HEK293T (cell line): ENCODE data around the gene SH3RF3.

ENCODE experiments used
- CTCF ChIA-PET: fragments of 350-600 bp; formaldehyde crosslinking; extraction: SDS; loops from one replicate; lab custom pipeline; 2021; ENCODE audit warnings: antibody characterized with exemption, inconsistent platforms; lab: Yijun Ruan, JAX
- POLR2A ChIA-PET: fragments of 350-600 bp; formaldehyde crosslinking; extraction: SDS; loops from one replicate; lab custom pipeline; 2020; ENCODE audit warnings: antibody characterized with exemption, inconsistent platforms; lab: Yijun Ruan, JAX
- DNase-seq: peaks from one replicate; pipeline ENCODE4 v3.0.0; 2012; ENCODE audit warnings: mixed read lengths; ENCODE audit errors: extremely low spot score
- ARNT ChIP-seq: fragments of 450-650 bp; IDR thresholded peaks from 2 replicates; pipeline ENCODE4 v1.6.1; 2017; ENCODE audit warnings: mild to moderate bottlenecking
- BHLHE40 ChIP-seq: fragments of 450-650 bp; IDR thresholded peaks from 2 replicates; pipeline ENCODE4 v1.6.1; 2016; ENCODE audit warnings: mild to moderate bottlenecking, moderate library complexity, borderline replicate concordance
- CTBP1 ChIP-seq: fragments of 450-650 bp; IDR thresholded peaks from 2 replicates; pipeline ENCODE4 v1.6.1; 2016; ENCODE audit warnings: borderline replicate concordance
- ELF4 ChIP-seq: fragments of 450-650 bp; IDR thresholded peaks from 2 replicates; pipeline ENCODE4 v1.6.1; 2017; ENCODE audit warnings: antibody characterized with exemption
- FOXA1 ChIP-seq: fragments of 450-650 bp; IDR thresholded peaks from 2 replicates; pipeline ENCODE4 v1.6.1; 2016; ENCODE audit warnings: mild to moderate bottlenecking
- FOXK2 ChIP-seq: fragments of 450-650 bp; IDR thresholded peaks from 2 replicates; pipeline ENCODE4 v1.6.1; 2016; ENCODE audit warnings: mild to moderate bottlenecking
- FOXM1 ChIP-seq: fragments of 450-650 bp; IDR thresholded peaks from 2 replicates; pipeline ENCODE4 v1.6.1; 2017; ENCODE audit warnings: mild to moderate bottlenecking, borderline replicate concordance
- HDGF ChIP-seq: fragments of 450-650 bp; IDR thresholded peaks from 2 replicates; pipeline ENCODE4 v1.6.1; 2017; ENCODE audit warnings: antibody characterized with exemption, borderline replicate concordance
- L3MBTL2 ChIP-seq: fragments of 450-650 bp; conservative IDR thresholded peaks from 2 replicates; pipeline ENCODE4 v1.6.1; 2016; ENCODE audit warnings: mild to moderate bottlenecking
- LEF1 ChIP-seq: fragments of 450-650 bp; IDR thresholded peaks from 2 replicates; pipeline ENCODE4 v1.6.1; 2017; ENCODE audit warnings: mild to moderate bottlenecking, borderline replicate concordance
- NFRKB ChIP-seq: fragments of 450-650 bp; IDR thresholded peaks from 2 replicates; pipeline ENCODE4 v1.6.1; 2016; ENCODE audit warnings: mild to moderate bottlenecking, moderate library complexity
- PKNOX1 ChIP-seq: fragments of 450-650 bp; IDR thresholded peaks from 2 replicates; pipeline ENCODE4 v1.6.1; 2016
- SP1 ChIP-seq: fragments of 450-650 bp; IDR thresholded peaks from 2 replicates; pipeline ENCODE4 v1.6.1; 2017
- SUZ12 ChIP-seq: fragments of 450-650 bp; IDR thresholded peaks from 2 replicates; pipeline ENCODE4 v1.6.1; 2016; ENCODE audit warnings: mild to moderate bottlenecking
- TARDBP ChIP-seq: fragments of 450-650 bp; IDR thresholded peaks from 2 replicates; pipeline ENCODE4 v1.6.1; 2016
- ZNF384 ChIP-seq: fragments of 450-650 bp; IDR thresholded peaks from 2 replicates; pipeline ENCODE4 v1.6.1; 2016

The SH3RF3 gene

DNA sequence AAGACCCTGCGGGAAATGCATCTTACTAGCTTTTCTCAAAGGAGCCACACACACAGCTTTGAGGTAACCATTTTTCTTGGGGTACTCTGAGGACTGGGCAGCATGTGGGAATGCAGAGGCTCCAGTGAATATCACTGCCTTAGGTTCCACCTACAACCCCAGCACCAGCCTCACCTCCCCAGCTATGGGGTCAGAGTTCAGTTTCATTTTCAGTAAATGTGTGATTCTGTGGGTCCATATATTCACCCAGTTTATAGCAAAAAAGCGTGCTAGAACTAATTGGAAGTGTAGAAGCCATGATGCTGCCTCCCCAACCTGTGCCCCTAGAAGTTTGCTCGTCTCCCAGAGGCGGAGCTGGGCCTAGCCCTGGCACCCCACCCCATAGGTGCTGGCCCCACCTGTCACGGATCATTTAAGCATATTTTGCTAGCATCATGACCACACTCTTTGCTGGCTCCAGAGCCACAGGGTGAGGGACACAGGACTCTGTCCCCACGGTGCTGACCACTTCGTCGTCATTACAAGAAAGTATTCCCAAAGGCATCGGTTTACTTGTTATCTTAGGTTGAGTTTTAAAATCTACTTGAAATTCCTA is 57.7 kb downstream of the SH3RF3 start:
- ChIA-PET POLR2A (no interaction called here), CTCF (no interaction called here)
- TF ChIP-seq FOXM1 = no peak
- no peak for TF ChIP-seq FOXK2
- TF ChIP-seq HDGF = no peak
- TF ChIP-seq PKNOX1 = no peak
- TF ChIP-seq ARNT = no peak
- TF ChIP-seq LEF1 = no peak
- no peak for TF ChIP-seq ELF4
- TF ChIP-seq ZNF384 = no peak
- TF ChIP-seq NFRKB = no peak
- no peak for TF ChIP-seq BHLHE40
- TF ChIP-seq TARDBP = no peak
- TF ChIP-seq SUZ12 = no peak
- no peak for TF ChIP-seq L3MBTL2
- TF ChIP-seq FOXA1 = no peak
- no peak for TF ChIP-seq SP1
- TF ChIP-seq CTBP1 = no peak
- DNase-seq = no peak

- TF ChIP-seq HDGF (no peak), CTBP1 (no peak), SP1 (no peak), SUZ12 (no peak), ARNT (no peak), NFRKB (no peak), LEF1 (no peak), FOXA1 (no peak), BHLHE40 (no peak), L3MBTL2 (no peak), PKNOX1 (no peak), ELF4 (no peak), FOXK2 (no peak), FOXM1 (no peak), TARDBP (no peak), ZNF384 (no peak)
- CTCF ChIA-PET = no interaction called here
- POLR2A ChIA-PET = no interaction called here
- DNase-seq = no peak
Observed at GRCh38 chr2:109187711-109188495, 58.9 kb downstream of the SH3RF3 start.

- POLR2A ChIA-PET = no interaction called here
- CTCF ChIA-PET = no interaction called here
- TF ChIP-seq L3MBTL2 (no peak), ZNF384 (no peak), ELF4 (no peak), FOXK2 (no peak), LEF1 (no peak), SUZ12 (no peak), HDGF (no peak), ARNT (no peak), SP1 (no peak), TARDBP (no peak), NFRKB (no peak), CTBP1 (no peak), BHLHE40 (no peak), FOXM1 (no peak), PKNOX1 (no peak), FOXA1 (no peak)
- DNase-seq = no peak
Observed at GRCh38 chr2:109188496-109188890, 59.5 kb downstream of the SH3RF3 start.

DNA sequence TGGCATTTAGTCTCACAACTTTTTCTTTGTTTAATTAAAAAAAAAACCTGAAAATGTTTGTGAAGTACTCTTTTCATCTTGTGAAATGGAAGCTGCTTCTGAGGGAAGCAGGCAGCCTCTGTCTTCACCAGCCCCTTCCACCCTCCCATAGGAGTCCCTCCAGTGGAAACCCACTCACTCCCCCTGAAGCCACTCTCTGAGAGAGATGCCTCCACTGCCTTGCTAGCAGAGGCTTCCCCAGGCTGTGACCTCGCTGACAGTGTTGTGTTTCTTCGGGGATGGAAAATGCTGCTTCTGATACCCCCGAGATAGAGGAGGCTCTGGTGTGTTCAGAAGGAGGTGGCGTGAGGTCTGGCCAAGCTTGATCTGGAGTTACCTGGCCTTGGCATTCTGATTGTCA is 59.9 kb downstream of the SH3RF3 start:
- ChIA-PET CTCF (interaction anchor here (0.6 kb wide), 1 partner anchor 25 kb away, joined by 5 read pairs; no protein-coding TSS in a partner anchor), POLR2A (no interaction called here)
- TF ChIP-seq FOXK2 (no peak), SP1 (no peak), NFRKB (no peak), ARNT (no peak), FOXM1 (no peak)
- no peak for DNase-seq

DNA sequence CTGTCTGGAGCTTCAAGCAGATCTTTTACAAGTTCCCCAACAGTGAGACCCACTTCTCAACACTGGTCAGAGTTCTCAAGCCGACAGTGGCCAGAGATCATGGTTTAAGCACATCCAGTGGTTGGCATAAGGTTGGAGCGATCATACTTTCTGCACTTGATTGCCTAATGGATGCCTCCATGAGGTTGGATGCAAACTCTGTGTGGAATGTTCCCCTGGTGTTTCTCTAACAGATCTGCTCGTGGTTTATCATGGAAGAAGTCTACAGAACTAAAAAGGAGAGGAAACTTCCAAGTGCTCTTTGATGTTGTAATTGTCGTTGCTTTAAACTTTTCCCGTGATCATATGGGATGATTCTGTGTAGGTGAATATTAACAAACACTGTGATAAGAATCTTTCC is 60.7 kb downstream of the SH3RF3 start:
- no peak for DNase-seq
- ChIA-PET POLR2A (no interaction called here), CTCF (interaction anchor here (0.5 to 0.6 kb wide), 2 partner anchors 9 to 24 kb away, joined by 4 to 5 read pairs; no protein-coding TSS in a partner anchor)
- TF ChIP-seq FOXM1 = no peak
- no peak for TF ChIP-seq BHLHE40
- no peak for TF ChIP-seq LEF1
- TF ChIP-seq CTBP1 = no peak
- TF ChIP-seq SP1 = no peak
- no peak for TF ChIP-seq HDGF
- no peak for TF ChIP-seq ZNF384
- no peak for TF ChIP-seq FOXA1
- no peak for TF ChIP-seq NFRKB
